GM12878 (cell line): ENCODE measurements around the gene PDIA5. TPM values are rescaled to one million over a fixed set of nuclear protein-coding genes. Genes with fewer than 3 reads are reported as not detected.

Experiments
- ATAC-seq: fragments of 200-7000 bp; cut with Tn5 transposase; 3 replicates; pipeline ENCODE4 v1.9.1; 2020; ENCODE audit warnings: mild to moderate bottlenecking, moderate library complexity
- BruUV-seq: library from RNA; stranded (reverse); fragments of 400-500 nt; replicated peaks from 2 replicates; lab custom pipeline; 2021; lab: Mats Ljungman, UMichigan
- CTCF ChIA-PET: fragments of 300-600 bp; sonication (Branson Sonifier 250); formaldehyde crosslinking; extraction: SDS; loops from one replicate; lab custom pipeline; 2021; ENCODE audit warnings: inconsistent platforms; lab: Yijun Ruan, JAX
- POLR2A ChIA-PET: fragments of 350-600 bp; formaldehyde crosslinking; extraction: SDS; loops from one replicate; lab custom pipeline; 2021; ENCODE audit warnings: inconsistent platforms; lab: Charles Lee
- RAD21 ChIA-PET: fragments of 300-600 bp; sonication (Branson Sonifier 250); formaldehyde crosslinking; loops from one replicate; lab custom pipeline; 2023; ENCODE audit warnings: antibody characterized with exemption; ENCODE audit not compliant: unreplicated experiment; lab: Charles Lee
- SMC1A ChIA-PET: fragments of 300-600 bp; sonication (Branson Sonifier 250); formaldehyde crosslinking; loops from one replicate; lab custom pipeline; 2023; ENCODE audit not compliant: unreplicated experiment, uncharacterized antibody; lab: Charles Lee
- DNase-seq: peaks from one replicate; pipeline ENCODE4 v3.0.0-alpha.2; 2011; ENCODE audit warnings: low read depth, low spot score
- FAIRE-seq: peaks from 3 replicates; lab custom pipeline; 2011; peaks lifted over from hg19 to GRCh38; lab: Jason Lieb, UNC
- H2AFZ ChIP-seq: 2 replicates; pipeline ENCODE4 v1.6.0; 2011; ENCODE audit warnings: low read depth, low read length, control low read depth; ENCODE audit not compliant: control insufficient read depth
- H3K27ac ChIP-seq: 2 replicates; pipeline ENCODE4 v1.5.1; 2011; ENCODE audit warnings: control low read depth; ENCODE audit not compliant: control insufficient read depth, insufficient read depth
- H3K27me3 ChIP-seq, 2 experiments: replicated peaks in 1 of 2; 2 replicates each; pipeline versions ENCODE4 v1.6.0 to v1.6.1; 2011; ENCODE audit warnings: low read length in 1 of 2; ENCODE audit not compliant: control insufficient read depth in 2 of 2, insufficient read depth in 2 of 2
- H3K36me3 ChIP-seq, 2 experiments: 2 replicates each; pipeline ENCODE4 v1.5.1; 2011; ENCODE audit warnings: low read length in 1 of 2; ENCODE audit not compliant: control insufficient read depth in 2 of 2, insufficient read depth in 2 of 2
- H3K4me1 ChIP-seq: 2 replicates; pipeline ENCODE4 v1.6.1; 2011; ENCODE audit warnings: mild to moderate bottlenecking, low read length, moderate library complexity, mixed read lengths; ENCODE audit not compliant: control insufficient read depth, insufficient read depth
- H3K4me2 ChIP-seq: 2 replicates; pipeline ENCODE4 v1.6.0; 2011; ENCODE audit warnings: control low read depth; ENCODE audit not compliant: control insufficient read depth, insufficient read depth
- H3K4me3 ChIP-seq: fragments of 200-600 bp; sonication (generic); 2 replicates; pipeline ENCODE4 v1.5.1; 2016
- H3K79me2 ChIP-seq: 2 replicates; pipeline ENCODE4 v1.6.0; 2011; ENCODE audit warnings: low read length; ENCODE audit not compliant: control insufficient read depth, insufficient read depth
- H3K9ac ChIP-seq: 2 replicates; pipeline ENCODE4 v1.8.0; 2011; ENCODE audit warnings: low read length, control low read depth, mixed read lengths; ENCODE audit not compliant: control insufficient read depth, insufficient read depth
- H3K9me3 ChIP-seq: replicated peaks from 3 replicates; pipeline ENCODE4 v1.5.1; 2011; ENCODE audit warnings: mild to moderate bottlenecking, low read length; ENCODE audit not compliant: control insufficient read depth, insufficient read depth
- H4K20me1 ChIP-seq: 2 replicates; pipeline ENCODE4 v1.6.0; 2011; ENCODE audit not compliant: control insufficient read depth, insufficient read depth
- FOS ChIP-seq: IDR thresholded peaks from 3 replicates; pipeline ENCODE4 v1.6.1; 2011; ENCODE audit warnings: borderline replicate concordance; ENCODE audit not compliant: insufficient read length; ENCODE audit errors: extremely low read depth
- MEF2B ChIP-seq: fragments of 450-650 bp; IDR thresholded peaks from 2 replicates; pipeline ENCODE4 v1.6.1; 2018; ENCODE audit warnings: mild to moderate bottlenecking, moderate library complexity; ENCODE audit not compliant: partially characterized antibody, poor library complexity, severe bottlenecking
- MLLT1 ChIP-seq: fragments of 450-650 bp; IDR thresholded peaks from 2 replicates; pipeline ENCODE4 v1.6.1; 2016; ENCODE audit warnings: mild to moderate bottlenecking
- MTA3 ChIP-seq: IDR thresholded peaks from 2 replicates; pipeline ENCODE4 v1.6.1; 2012; ENCODE audit warnings: low read length, inconsistent platforms, borderline replicate concordance
- SPI1 ChIP-seq: IDR thresholded peaks from 2 replicates; pipeline ENCODE4 v1.6.1; 2011; ENCODE audit warnings: low read depth, mild to moderate bottlenecking, low read length, moderate library complexity, borderline replicate concordance; ENCODE audit not compliant: insufficient read depth
- SUPT20H ChIP-seq: IDR thresholded peaks from 2 replicates; pipeline ENCODE4 v1.6.1; 2011; ENCODE audit warnings: low read depth, mild to moderate bottlenecking, low read length, moderate library complexity, borderline replicate concordance; ENCODE audit not compliant: control insufficient read depth
- ZBED1 ChIP-seq: IDR thresholded peaks from 2 replicates; pipeline ENCODE4 v1.6.1; 2016; ENCODE audit warnings: borderline replicate concordance
- WGBS: methylation state at CpG from one replicate; pipeline ENCODE4 v1.1.6; 2016; ENCODE audit warnings: low lambda C conversion rate; ENCODE audit not compliant: insufficient replicate concordance, insufficient coverage; ENCODE audit errors: missing lambda C conversion rate; 5-methylcytosine and 5-hydroxymethylcytosine counted together
- in situ Hi-C: fragments of 300-500 bp; cut with MboI; formaldehyde crosslinking; loops from 9 replicates; pipeline ENCODE4 v1.14.3; 2018; ENCODE audit warnings: mixed read lengths
- intact Hi-C: fragments of 100-400 bp; cut with micrococcal nuclease; formaldehyde crosslinking; loops from one replicate; pipeline ENCODE4 v1.14.2; 2022; ENCODE audit not compliant: unreplicated experiment
- polyA plus RNA-seq, 11 experiments: library from polyadenylated mRNA; depleted of rRNA in 4 of 11; unstranded in 6 of 11; stranded (reverse) in 5 of 11; fragments of >200 nt; fragmentation: Nextera tagmentation in 4 of 11; fragmentation: Illumina TruSeq in 1 of 11; extraction: Ambion mirVana in 4 of 11; extraction: Trizol in 1 of 11; gene quantifications; 1 replicate in 1 of 11; 2 replicates in 10 of 11; pipeline versions ENCODE4 v1.2.1 to v1.2.3, GENCODE V29; 2011 to 2016; ENCODE audit warnings: inconsistent platforms in 2 of 11, missing spikeins in 2 of 11, low read depth in 1 of 11
- total RNA-seq, 4 experiments: library from RNA; depleted of rRNA in 3 of 4; stranded (reverse); fragments of >200 nt in 3 of 4; fragmentation: Illumina TruSeq in 1 of 4; extraction: Trizol in 1 of 4; gene quantifications; 2 replicates each; pipeline versions ENCODE4 v1.2.1 to v1.2.3, GENCODE V29; 2013 to 2021
- TF ChIP-seq, protein P1 (sequence below): IDR thresholded peaks from 2 replicates; pipeline ENCODE4 v1.6.1; 2011; ENCODE audit warnings: mild to moderate bottlenecking, low read depth, low read length, moderate library complexity; ENCODE audit not compliant: insufficient replicate concordance

Gene PDIA5
- total and polyA plus RNA-seq, 10 of the 15 experiments (the other 5 are each of a cell fraction or from before 2014, with no cell fraction given) = 4.1 to 24.8 (median 19.2) TPM

- CTCF ChIA-PET = no interaction called here
- intact Hi-C loops = no loop called here
- RAD21 ChIA-PET = no interaction called here
- BruUV-seq = no TSS peak
- Histone ChIP-seq H4K20me1 (no peaks in the 10 kb centered on the region), H3K9ac (no peak overlapping the region), H3K4me2 (no peak overlapping the region), H3K27ac (no peak overlapping the region), H3K36me3 (peaks cover 9 to 10% of the 10 kb centered on the region in 2 experiments; a peak in 3 of 4 replicates), H3K4me1 (no peaks in the 10 kb centered on the region), H3K9me3 (no peaks in the 10 kb centered on the region), H3K27me3 (no peaks in the 10 kb centered on the region), H2AFZ (no peak overlapping the region), H3K79me2 (no peaks in the 10 kb centered on the region), H3K4me3 (no peak overlapping the region)
- DNase-seq = no peak
- FAIRE-seq = no peak
- 97% methylated on average over 12 of the region's 12 CpGs for WGBS
- no peak for ATAC-seq
- no peak for TF ChIP-seq ZBED1
- TF ChIP-seq SPI1 = 0 out of 2 replicates have a peak, but pooled peaks have one; percentile 11
- POLR2A ChIA-PET = no interaction called here
- SMC1A ChIA-PET = interaction anchor here (0.6 kb wide), 1 partner anchor 451 kb away, joined by 3 read pairs; no protein-coding TSS in a partner anchor
- in situ Hi-C loops = no loop called here
Measured at GRCh38 chr3:123130079-123130750, 63.4 kb downstream of the PDIA5 start.

DNA sequence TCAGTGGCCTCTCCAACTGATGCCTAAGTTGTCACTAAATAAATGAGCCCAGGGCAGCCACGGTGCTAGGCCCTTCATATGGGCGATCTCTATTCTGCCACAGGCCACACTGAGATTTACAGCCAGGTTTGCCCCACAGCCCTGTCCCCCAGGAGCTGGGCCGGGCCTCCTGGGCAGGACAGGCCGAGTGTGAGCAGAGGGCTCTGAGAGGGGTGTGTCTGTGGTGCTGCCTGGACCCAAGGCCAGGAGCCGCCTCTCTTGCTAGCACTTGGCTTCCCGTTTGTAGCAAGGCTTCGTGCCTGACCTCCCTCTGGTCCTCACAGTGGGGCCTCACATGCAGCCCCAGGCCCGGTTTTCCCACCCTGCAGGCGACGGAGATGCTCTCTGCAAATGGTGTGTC is 67.8 kb downstream of the PDIA5 start:
- in situ Hi-C loops = no loop called here
- Histone ChIP-seq H3K4me2 (no peak overlapping the region), H3K27ac (no peak overlapping the region), H2AFZ (no peak overlapping the region), H3K4me1 (no peaks in the 10 kb centered on the region), H3K36me3 (peaks cover 4 to 7% of the 10 kb centered on the region in 2 experiments), H3K79me2 (no peaks in the 10 kb centered on the region), H3K9ac (no peak overlapping the region), H3K9me3 (no peaks in the 10 kb centered on the region), H3K27me3 (no peaks in the 10 kb centered on the region), H3K4me3 (no peak overlapping the region), H4K20me1 (no peaks in the 10 kb centered on the region)
- POLR2A ChIA-PET = no interaction called here
- ATAC-seq = no peak
- BruUV-seq = no TSS peak
- intact Hi-C loops = no loop called here
- CTCF ChIA-PET = no interaction called here
- RAD21 ChIA-PET = no interaction called here
- SMC1A ChIA-PET = no interaction called here
- 88% methylated on average over 10 of the region's 10 CpGs for WGBS
- no peak for DNase-seq
- no peak for FAIRE-seq
- TF ChIP-seq FOS (no peak), MTA3 (no peak), MLLT1 (no peak), MEF2B (no peak), SUPT20H (no peak)
- TF ChIP-seq, protein P1, sequence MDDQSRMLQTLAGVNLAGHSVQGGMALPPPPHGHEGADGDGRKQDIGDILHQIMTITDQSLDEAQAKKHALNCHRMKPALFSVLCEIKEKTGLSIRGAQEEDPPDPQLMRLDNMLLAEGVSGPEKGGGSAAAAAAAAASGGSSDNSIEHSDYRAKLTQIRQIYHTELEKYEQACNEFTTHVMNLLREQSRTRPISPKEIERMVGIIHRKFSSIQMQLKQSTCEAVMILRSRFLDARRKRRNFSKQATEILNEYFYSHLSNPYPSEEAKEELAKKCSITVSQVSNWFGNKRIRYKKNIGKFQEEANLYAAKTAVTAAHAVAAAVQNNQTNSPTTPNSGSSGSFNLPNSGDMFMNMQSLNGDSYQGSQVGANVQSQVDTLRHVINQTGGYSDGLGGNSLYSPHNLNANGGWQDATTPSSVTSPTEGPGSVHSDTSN = no peak
